Anterior cingulate cortex (tissue), 58 donors: Measurements from ENCODE around the gene HNF1A.
"Not testable (repeated sequence)": the region's sequence is repeated elsewhere in the genome, so short reads cannot be mapped to it uniquely, and the experiment has no call there.

Experiments used
- DNase-seq, 58 donors: peaks; one replicate each; lab custom pipeline; 2025; lab: John Stamatoyannopoulos, UW

HNF1A gene, protein sequence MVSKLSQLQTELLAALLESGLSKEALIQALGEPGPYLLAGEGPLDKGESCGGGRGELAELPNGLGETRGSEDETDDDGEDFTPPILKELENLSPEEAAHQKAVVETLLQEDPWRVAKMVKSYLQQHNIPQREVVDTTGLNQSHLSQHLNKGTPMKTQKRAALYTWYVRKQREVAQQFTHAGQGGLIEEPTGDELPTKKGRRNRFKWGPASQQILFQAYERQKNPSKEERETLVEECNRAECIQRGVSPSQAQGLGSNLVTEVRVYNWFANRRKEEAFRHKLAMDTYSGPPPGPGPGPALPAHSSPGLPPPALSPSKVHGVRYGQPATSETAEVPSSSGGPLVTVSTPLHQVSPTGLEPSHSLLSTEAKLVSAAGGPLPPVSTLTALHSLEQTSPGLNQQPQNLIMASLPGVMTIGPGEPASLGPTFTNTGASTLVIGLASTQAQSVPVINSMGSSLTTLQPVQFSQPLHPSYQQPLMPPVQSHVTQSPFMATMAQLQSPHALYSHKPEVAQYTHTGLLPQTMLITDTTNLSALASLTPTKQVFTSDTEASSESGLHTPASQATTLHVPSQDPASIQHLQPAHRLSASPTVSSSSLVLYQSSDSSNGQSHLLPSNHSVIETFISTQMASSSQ

DNA sequence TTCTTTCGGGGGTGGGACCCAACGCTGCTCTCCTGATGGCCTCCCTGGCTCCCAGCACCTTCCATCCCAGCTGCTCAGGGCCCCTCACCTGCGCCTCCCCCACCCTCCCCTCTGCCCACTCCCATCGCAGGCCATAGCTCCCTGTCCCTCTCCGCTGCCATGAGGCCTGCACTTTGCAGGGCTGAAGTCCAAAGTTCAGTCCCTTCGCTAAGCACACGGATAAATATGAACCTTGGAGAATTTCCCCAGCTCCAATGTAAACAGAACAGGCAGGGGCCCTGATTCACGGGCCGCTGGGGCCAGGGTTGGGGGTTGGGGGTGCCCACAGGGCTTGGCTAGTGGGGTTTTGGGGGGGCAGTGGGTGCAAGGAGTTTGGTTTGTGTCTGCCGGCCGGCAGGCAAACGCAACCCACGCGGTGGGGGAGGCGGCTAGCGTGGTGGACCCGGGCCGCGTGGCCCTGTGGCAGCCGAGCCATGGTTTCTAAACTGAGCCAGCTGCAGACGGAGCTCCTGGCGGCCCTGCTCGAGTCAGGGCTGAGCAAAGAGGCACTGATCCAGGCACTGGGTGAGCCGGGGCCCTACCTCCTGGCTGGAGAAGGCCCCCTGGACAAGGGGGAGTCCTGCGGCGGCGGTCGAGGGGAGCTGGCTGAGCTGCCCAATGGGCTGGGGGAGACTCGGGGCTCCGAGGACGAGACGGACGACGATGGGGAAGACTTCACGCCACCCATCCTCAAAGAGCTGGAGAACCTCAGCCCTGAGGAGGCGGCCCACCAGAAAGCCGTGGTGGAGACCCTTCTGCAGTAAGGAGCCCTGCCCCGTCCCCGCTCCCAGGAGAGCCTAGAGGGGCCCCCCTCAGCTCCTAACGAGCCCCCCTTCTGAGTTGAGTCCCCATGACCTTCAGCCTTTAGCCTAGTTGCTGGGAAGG lies at the start of gene HNF1A:
TSS of gene HNF1A (plus strand) at position 248 of the 924 bp plus-strand sequence. CDS start at position 474, 226 bp downstream.
- DNase-seq: no peak

DNA sequence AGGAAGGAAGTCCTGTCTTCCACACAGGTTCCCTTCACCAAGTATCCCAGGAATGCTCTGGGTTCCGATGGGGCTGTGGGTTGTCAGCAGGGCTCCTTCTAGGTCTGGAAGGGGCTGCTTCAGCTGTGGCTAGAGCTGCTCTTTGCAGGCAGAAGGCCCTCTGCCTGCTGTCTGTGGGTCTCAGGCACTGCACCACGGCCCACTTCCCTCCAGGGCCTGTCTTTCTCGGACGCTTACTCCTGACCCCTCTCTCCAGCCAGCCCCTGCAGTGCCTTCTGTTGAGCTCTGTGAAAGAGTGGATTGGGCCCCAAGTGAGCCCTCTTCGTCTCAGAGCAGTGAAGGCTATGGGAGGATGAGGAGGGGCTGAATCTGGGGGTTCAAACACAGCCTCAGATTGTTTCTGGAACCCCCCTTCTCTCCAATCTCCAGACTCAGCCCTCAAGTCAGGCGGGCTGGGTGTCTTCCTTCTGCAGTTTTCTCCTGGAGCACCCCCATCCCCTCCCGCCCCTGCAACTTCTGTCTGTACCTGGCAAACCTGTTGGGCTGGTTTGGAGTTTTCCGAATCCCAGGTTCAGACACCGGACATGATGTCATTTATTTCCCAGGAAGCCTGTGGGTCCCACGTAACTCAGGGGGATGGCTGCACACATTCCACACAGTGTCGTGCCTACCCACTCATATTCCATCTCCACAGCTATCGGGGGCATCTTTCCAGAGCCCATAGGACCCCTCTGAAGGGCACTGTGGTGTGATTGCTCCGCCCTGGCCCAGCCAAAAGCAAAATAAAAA lies 49.3 kb upstream of the HNF1A start:
- no peak for DNase-seq

DNA sequence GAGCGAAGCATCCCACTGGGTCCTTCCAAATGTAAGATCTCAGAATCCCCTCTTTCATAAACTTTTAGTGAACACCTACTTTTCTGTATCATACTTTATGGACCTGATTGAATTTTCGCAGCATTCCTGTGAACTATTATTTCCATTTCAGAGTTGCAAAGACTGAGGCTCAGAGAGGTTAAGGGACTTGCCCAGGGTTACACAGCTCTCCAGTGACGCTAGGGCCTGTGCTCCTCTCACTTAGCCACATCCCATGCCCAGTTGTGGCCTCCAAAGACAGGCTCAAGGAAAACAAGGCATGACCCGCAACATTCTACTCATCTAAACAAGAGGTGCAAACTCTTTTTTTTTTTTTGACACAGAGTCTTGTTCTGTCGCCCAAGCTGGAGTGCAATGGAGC lies 48.3 kb upstream of the HNF1A start:
- no peak for DNase-seq

DNA sequence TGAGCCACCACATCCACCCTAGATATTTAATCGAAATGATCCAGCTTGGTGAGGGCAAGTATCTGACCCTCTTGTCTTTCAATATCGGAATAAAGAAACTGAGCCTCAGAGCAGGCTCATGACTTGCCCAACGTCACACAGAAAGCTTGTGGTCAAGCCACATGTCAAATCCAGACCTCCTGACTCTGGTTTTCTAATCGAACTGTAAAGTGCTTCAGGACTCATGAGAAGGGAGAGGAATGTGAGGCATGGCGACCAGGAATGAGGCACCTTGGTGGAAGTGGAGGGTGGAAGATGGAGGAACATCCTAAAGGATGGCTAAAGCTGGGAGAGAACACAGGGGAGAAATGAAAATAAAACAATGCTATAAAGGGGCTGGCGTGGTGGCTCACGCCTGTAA lies 46.3 kb upstream of the HNF1A start:
- DNase-seq: no peak

DNA sequence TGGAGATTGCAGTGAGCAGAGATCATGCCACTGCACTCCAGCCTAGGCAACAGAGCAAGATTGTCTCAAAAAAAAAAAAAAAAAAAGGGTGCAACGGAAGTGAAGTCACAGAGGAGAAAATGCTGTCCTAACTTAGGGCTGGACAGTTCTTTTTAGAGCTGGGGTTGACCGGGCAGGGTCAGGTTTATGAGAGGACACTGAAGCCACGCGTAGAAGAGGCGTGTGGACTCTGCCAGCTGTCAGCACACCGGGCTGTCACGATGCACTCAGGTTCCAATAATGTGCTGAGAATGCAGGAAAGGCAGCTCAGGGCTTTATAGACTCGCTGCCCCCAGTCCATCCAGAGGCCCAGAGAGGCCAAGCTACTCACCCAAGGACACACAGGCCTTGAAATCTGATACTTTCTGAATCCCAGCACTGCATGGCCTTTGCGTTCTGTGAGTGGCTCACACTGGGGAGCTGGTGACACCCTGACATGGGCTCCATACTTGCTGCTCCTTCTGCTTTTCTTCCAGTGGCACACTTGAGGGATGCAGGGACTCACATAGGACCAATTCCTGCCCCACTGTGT lies 45.3 kb upstream of the HNF1A start:
- no peak for DNase-seq

DNA sequence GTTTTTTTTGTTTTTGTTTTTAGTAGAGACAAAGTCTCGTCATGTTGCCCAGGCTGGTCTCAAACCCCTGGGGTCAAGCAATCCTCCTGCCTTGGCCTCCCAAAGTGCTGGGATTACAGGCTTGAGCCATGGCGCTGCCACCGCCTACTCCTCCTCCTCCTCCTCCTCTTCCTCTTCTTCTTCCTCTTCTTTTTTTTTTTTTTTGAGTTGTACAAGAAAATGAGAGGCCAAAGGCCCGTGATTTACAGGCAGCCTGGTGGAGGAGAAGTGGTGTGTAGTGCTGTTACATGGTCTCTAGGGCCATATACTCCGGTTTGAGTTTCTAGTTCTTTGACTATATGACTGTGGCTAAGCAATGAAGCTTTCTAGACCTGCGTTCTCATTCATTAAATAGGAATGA lies 44.6 kb upstream of the HNF1A start:
- no peak for DNase-seq

DNA sequence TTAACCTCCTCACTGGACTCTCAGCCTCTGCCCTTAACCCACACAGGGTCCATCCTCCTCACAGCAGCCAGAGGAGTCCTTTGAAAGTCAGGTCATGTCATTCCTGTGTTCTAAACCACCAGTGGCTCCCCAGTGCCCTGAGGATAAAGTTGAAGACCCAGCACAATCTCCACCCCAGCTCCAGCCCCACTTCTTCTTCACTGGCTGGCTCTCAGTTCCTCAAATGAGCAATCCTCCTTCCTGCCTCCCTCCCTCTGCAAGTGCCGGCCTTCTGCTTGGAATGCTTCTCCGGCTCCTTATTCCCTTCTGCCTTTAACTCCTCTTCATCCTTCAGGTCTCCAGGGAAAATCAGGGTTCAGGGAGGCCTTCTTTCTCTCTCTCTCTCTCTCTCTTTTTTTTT lies 42.1 kb upstream of the HNF1A start:
- DNase-seq: peak in 7 of 58 donors; percentile 3 to 12 (median 5)

DNA sequence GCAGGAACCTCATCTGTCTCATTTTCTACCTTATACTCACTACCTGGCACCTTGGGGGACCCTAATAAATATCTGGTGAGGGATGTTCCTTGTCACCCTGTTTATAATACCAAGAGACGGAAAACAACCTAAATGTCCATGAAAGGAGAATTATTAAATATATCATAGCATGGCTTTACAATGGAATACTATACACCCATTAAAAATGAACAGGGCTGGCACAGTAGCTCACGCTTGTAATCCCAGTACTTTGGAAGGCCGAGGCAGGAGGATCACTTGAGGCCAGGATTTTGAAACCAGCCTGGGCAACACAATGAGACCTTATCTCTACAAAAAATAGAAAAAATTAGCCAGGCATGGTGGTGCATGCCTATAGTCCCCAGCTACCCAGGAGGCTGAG lies 39.8 kb upstream of the HNF1A start:
- DNase-seq: no peak

DNA sequence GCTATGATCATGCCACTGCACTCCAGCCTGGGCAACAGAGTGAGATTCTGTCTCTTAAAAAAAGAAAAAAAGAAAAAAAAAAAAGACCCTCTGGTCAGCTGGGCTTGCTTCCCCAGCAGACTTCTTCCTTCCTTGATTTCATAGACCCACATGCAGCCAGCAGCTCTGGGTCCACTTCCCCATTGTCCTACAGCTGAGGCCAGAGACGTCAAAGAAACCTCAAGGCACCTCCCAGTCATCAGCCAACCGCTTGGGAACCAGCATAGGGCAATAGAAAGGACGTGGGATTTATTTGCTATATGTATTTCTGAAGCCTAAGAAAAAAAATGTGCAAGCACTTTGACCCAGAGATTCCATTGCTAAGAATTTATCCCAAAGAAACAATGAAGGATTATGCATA lies 38.8 kb upstream of the HNF1A start:
- peak in 28 of 58 donors; percentile 2 to 54 (median 14) for DNase-seq

DNA sequence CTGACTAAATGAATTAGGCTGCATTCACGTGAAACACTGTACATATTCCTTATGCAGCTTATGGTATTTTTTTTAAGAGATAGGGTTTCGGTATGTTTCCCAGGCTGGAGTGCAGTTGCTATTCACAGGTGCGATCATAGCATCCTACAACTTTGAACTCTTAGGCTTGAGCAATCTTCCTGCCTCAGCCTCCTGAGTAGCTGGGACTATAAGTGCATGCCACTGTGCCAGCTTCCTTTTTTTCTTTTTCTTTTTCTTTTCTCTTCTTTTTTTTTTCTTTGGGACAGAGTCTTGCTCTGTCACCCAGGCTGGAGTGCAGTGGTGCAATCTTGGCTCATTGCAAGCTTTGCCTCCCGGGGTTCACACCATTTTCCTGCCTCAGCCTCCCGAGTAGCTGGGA lies 38.3 kb upstream of the HNF1A start:
- DNase-seq: no peak

DNA sequence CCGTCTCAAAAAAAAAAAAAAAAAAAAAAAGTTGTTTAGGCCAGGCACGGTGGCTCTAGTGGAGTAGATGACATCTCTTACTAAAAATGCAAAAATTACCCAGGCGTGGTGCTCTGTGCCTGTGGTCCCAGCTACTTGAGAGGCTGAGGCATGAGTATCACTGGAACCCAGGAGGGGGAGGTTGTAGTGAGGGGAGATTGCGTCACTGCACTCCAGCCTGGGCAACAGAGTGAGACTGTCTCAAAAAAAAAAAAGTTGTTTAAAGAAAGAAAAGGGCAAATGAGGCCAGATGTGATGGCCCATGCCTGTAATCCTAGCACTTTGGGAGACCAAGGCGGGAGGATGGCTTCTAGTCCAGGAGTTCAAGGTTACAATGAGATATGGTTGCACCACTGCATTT lies 37.5 kb upstream of the HNF1A start:
- DNase-seq: no peak

DNA sequence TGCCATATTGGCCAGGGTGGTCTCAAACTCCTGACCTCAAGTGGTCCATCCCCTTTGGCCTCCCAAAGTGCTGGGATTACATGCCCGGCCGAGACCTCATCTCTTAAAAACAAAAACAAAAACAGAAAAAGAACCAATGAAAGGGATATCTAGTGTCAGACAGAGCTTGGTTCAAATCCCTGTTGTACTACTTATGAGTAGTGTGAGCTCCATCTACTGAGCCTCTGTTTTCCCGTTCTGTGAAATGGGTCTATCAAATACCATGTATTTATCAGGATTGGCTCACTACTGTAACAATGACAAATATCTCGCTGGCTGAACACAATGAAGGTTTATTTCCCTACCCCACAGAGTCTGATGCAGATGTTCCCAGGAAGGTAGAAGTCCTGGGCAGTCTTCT lies 36.9 kb upstream of the HNF1A start:
- no peak for DNase-seq

DNA sequence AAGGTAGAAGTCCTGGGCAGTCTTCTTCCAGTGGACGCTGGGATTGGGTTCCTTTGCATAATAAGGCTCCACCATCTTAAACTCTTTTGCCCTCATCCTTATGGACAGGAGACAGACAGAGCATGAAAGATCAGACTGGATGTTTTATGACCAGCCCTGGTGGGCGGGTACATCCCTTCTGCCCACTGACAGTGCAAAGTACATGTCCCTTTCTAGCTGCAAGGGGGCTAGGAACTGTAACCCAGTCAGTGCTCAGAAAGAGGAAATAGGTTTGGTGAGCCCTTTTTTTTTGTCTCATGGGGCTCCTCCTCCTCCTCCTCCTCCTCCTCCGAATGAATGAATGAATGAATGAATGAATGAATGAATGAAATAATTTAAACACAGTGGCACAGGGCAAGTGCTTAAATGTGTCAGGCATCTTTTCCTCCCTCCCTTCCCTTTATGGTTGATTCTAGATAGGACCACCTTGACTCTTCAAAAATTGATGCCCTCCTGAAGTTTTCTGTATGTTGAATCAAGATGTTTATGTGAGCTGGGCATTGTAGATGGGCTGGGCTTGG lies 36.4 kb upstream of the HNF1A start:
- DNase-seq: no peak

DNA sequence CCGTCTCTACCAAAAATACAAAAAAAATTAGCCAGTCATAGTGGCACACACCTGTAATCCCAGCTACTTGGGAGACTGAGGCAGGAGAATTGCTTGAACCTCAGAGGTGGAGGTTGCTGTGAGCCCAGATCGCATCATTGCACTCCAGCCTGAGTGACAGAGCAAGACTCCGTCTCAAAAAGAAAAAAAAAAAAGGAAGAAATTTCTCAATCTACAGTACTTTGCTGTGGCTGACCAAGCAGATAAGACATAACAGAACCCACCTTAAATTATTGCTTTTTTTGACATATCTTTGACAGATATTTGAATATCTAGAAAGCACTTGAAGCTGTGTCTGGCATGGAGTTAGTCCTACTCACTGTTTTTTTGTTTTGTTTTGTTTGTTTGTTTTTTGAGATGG lies 34.9 kb upstream of the HNF1A start:
- DNase-seq: no peak

DNA sequence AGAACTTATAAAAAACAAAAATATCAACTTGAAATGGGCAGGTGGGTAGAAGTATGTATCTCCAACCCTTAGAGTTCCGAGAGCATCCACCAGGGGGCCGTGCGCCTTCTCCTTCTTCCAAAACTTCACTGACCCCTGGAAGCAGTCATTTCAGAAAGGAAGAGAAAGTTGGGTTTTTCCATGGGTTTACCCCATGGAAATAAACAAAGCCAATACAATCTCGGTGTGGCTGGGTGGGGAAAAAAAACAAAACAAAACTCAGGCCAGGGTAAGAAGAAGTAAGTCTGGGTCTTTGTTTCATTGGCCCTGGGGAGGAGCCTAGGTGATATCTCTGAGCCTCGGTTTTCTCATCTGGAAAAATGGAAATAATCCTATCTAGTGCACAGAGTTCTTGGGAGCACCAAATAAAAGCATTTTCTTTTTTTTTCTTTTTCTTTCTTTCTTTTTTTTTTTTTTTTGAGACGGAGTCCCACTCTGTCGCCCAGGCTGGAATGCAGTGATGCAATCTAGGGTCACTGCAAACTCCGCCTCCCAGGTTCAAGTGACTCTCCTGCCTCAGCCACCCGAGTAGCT lies 33.6 kb upstream of the HNF1A start:
- peak in 5 of 58 donors; percentile 1 to 24 (median 3) for DNase-seq

DNA sequence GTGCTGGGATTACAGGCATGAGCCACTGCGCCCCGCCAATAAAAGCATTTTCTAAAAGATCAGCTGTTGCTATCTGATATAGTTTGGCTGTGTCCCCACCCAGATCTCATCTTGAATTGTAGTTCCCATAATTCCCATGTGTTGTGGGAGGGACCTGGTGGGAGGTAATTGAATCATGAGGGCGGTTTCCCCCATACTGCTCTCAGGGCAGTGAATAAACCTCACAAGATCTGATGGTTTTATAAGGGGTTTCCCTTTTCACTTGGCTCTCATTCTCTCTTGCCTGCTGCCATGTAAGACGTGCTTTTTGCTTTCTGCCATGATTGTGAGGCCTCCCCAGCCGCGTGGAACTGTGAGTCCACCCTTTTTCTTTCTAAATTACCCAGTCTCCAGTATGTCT lies 32.8 kb upstream of the HNF1A start:
- not testable (repeated sequence) for DNase-seq

DNA sequence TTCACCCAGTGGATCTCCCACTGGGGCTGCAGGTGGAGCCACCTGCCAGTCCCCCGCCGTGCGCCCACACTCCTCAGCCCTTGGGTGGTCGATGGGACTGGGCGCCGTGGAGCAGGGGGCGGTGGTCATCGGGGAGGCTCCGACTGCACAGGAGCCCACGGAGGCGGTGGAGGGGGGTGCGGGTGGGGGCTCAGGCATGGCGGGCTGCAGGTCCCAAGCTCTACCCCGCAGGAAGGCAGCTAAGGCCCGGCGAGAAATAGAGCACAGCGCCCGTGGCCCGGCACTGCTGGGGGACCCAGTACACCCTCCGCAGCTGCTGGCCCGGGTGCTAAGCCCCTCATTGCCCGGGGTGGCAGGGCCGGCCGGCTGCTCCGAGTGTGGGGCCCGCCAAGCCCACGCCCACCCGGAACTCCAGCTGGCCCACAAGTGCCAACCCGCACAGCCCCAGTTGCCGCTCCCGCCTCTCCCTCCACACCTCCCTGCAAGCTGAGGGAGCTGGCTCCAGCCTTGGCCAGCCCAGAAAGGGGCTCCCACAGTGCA lies 28.0 kb upstream of the HNF1A start:
- not testable (repeated sequence) for DNase-seq

DNA sequence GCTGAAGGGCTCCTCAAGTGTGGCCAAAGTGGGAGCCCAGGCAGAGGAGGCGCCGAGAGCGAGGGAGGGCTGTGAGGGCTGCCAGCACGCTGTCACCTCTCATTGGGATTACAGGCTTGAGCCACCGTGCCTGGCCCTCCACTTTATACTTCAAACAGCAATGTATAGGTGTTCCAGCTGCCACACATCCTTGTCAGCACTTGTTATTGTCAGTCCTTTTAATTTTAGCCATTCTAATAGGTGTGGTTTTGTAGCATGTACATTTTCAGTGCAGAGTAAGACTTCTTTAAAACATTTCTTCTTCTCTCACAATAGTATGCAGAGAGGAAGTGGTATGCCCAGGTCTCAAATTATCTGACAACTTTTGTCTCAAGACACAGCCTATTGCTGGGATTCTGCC lies 27.5 kb upstream of the HNF1A start:
- DNase-seq: no peak

DNA sequence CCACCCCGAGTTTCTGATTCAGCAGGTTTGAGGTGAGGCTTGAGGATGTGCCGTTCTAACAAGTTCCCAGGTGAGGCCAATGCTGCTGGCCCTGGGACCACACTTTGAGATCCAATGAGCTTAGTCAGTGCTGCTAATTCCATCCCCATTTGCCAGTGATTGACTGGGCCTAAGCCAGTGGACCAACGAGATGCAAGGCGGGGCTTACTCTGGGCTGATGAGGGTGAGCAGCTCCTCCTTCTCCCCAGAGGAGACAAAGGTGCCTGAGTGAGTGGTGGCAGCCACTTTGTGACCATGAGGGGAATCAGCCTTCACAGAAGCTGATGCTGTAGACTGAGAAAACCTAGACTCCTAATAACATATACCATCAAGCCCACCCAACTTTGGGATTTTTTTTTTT lies 23.1 kb upstream of the HNF1A start:
- DNase-seq: no peak
